ENCODE measurements around the gene TSSK6.
"Not testable (repeated sequence)": the region's sequence is repeated elsewhere in the genome, so short reads cannot be mapped to it uniquely, and the experiment has no call there.

TSSK6 gene

GRCh38 chr19:19487077-19487949 is 28.0 kb downstream of the TSSK6 start:
- no peak for DNase-seq

GRCh38 chr19:19486343-19487076 is 28.8 kb downstream of the TSSK6 start:
- DNase-seq = no peak

GRCh38 chr19:19485998-19486290 is 29.4 kb downstream of the TSSK6 start:
- no peak for DNase-seq

GRCh38 chr19:19485161-19485997 is 30.0 kb downstream of the TSSK6 start:
- no peak for DNase-seq

GRCh38 chr19:19482809-19483596 is 32.3 kb downstream of the TSSK6 start:
- no peak for DNase-seq

- no peak for DNase-seq
These were observed 34.7 kb downstream of the TSSK6 start for GRCh38 chr19:19480688-19481087.

GRCh38 chr19:19477705-19478383 is 37.5 kb downstream of the TSSK6 start:
- no peak for DNase-seq

- DNase-seq = no peak
These were observed 39.2 kb downstream of the TSSK6 start for GRCh38 chr19:19475849-19476828.

- DNase-seq = no peak
These were observed 40.2 kb downstream of the TSSK6 start for GRCh38 chr19:19475015-19475765.

GRCh38 chr19:19472106-19472505 is 43.2 kb downstream of the TSSK6 start:
- not testable (repeated sequence) for DNase-seq

GRCh38 chr19:19471682-19472081 is 43.7 kb downstream of the TSSK6 start:
- no peak for DNase-seq

- DNase-seq = no peak
These were observed 44.8 kb downstream of the TSSK6 start for GRCh38 chr19:19470579-19470978.

GRCh38 chr19:19468424-19469050 is 46.8 kb downstream of the TSSK6 start:
- DNase-seq = no peak

GRCh38 chr19:19466201-19466600 is 49.1 kb downstream of the TSSK6 start:
- DNase-seq = no peak

GRCh38 chr19:19465436-19466070 is 49.8 kb downstream of the TSSK6 start:
- no peak for DNase-seq

GRCh38 chr19:19464339-19465098 is 50.8 kb downstream of the TSSK6 start:
- no peak for DNase-seq
